GM18502 (cell line): ENCODE data around the gene OGFRL1.
A peak's percentile ranks its signal among the peaks of the same experiment; 100 is the strongest.
"Not testable (repeated sequence)": the region's sequence is repeated elsewhere in the genome, so short reads cannot be mapped to it uniquely, and the experiment has no call there.

Experiments used
- ATAC-seq: cut with Tn5 transposase; IDR thresholded peaks from one replicate; pipeline ENCODE4 v1.9.1; 2021; ENCODE audit warnings: mild to moderate bottlenecking; ENCODE audit not compliant: unreplicated experiment, poor library complexity

OGFRL1 gene

DNA sequence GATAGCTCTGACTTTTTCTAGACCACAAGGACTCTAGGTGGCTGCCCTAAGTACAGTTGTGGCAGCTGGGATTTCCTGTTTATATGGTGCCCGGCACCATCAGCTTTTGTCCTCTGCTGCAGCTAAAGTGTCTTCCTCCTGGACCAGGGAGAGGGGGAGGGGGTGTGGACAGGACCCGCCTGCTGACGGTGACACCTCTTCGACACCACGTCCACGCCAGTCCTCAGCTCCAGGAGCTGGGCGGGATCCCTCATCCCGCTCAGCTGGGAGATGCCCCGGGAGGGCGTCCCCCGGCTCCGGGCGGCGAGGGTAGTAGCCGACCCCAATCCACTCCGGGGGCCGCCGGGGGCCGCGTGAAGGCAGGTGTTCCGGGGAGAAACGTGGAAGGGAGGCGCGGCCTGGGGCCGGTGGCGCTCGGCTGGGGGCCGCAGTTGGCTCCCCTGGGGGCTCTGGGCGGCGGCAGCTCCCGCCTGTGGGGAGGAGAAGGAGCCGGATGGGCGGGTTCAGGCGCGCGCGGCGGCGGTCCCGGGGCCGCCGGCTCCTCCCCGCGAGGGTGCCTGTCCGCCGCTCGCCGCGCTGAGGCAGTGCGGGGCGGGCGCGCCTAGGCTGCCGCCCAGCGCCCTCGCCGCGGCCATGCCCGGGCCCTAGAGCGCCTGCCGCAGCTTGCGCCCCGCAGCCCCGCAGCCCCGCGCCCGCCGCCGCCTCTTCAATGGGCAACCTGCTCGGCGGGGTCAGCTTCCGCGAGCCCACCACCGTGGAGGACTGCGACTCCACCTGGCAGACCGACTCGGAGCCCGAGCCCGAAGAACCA is at the start of gene OGFRL1:
Gene OGFRL1 (plus strand): TSS at position 584 of the 811 bp plus-strand sequence. CDS start 126 bp downstream, at position 710.
- peak; percentile 86 for ATAC-seq

DNA sequence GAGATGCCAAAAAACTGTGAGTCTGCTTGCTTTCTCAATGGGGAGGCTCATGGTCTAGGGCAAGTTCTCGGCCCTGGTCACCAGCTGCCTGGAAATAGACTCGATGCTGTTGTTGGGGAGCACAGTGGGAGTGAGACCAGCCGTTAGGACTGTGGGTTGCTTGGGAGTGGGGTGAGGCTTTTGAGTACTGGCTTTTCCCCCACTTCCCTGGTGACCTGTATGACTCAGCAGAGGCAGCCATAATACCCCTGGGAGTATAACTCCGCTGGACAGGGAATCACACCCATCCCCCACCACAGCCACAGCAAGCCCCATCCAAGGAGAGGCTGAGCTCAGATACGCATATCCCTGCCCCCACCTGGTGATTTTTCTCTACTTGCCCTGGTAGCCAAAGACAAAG is 48.9 kb upstream of the OGFRL1 start:
- ATAC-seq = no peak

DNA sequence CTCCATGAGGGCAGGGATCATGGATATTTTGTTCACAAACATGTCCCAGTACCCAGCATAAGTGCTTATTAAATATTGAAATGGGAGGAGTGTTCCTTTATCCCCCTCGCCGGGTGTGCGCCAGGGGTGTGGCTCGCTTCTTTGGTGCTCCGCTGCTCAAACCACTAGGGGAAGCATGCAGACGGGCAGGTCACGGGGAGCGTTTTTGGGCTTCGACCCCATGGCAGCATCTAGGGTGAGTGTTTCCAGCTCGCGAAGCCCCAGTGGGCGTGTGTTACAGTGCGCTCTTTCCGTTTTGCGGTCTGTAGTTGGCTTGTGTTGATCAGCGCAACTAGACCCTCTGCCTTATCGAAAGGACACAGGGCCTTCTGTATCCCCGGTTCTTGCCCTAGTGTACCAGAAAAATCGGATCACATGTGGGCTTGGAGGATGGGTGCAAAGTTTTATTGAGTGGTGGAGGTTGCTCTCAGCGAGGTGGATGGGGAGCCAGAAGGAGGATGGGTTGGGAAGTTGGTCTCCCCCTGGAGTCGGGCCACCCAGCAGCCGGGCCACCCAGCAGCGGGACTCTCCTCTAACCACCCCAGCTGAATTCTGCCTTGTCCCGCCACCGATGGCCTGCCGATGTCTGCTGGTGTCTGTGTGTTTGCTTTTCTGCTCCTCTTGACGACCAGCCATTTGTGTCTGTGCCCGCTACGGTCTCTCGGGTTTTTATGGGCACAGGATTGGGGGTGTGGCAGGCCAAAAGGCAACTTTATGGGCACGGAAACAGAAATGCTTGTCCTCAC is 43.2 kb upstream of the OGFRL1 start:
- ATAC-seq = no peak

GRCh38 chr6:71246596-71246995 is 42.0 kb upstream of the OGFRL1 start:
- no peak for ATAC-seq

DNA sequence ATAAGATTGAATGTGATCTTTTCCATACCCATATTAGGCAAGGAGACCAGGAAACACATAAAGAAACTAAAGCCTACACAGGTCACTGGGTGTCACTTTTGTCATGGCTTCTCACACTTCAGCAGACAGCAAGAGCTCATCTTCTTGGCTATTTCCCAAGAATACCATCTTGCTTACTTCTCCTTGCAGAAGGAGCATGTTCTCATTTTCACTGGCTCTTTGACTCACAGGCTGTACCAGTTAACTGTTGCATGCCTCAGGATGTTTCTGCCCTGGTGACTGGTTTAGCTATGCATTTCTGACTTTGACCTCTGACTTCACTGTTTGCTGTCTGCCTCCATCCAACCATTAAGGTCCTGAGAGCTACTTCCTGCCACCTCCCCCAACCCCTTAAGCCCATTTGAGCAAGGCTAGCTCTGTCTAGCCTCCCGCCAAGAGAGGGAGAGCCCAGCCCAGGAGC is 40.3 kb upstream of the OGFRL1 start:
- ATAC-seq = peak; percentile 90

DNA sequence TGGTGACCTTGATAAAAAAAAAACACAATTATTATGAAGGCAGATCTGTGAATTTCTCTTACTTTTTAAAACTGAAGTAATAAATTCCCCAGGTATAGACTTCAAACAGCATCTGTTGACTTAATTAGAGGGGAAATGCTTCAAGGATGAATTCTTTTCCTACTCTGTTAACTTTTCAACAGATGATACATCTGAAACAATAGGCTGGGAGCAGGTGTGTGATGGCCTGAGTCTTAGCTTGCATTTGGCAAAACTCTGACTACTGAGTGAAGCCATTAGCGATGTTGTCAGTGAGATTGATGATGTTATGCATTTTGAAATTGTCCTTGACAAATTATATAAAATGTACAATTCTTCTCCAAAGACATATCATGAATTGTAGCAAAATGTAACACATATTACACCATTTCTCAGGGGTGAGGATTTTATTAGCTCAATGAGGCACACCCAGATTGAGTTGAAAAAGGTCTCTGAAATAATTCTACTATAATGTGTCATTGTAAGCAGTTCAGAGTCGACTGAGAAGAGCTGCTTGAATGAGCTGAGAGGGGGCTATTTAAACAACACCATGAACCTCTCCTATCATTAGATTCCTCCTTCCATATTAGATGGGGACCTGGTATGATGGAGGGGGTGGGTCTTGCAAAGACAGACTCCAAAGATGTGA is 39.6 kb upstream of the OGFRL1 start:
- ATAC-seq = no peak

DNA sequence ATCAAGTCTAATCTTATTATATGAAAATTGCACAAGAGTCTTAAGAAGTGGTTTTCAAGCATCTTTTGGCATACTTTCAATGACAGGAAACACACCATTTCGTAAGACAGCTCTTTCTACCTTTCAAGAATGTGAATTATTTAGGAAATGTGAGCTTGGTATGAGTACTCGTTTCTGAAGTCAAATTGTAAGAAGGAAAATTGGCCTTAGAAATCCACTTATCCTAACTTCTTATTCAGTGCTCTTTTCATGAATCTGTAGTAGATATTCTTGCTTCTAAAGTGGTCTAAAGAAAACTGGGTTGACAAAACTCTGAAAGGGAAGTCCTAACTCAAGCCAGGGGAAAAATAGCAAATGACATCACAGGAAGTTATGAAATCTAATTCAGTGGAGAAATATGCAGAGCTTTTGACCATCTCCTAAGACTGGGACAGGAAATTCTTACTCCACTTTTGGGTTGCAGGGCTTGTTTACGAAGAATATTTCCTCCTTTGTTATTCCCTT is 38.5 kb upstream of the OGFRL1 start:
- no peak for ATAC-seq

- no peak for ATAC-seq
Observed at GRCh38 chr6:71252410-71252809, 36.2 kb upstream of the OGFRL1 start.

GRCh38 chr6:71252960-71253359 is 35.7 kb upstream of the OGFRL1 start:
- ATAC-seq = no peak

- no peak for ATAC-seq
Observed at GRCh38 chr6:71254323-71254722, 34.3 kb upstream of the OGFRL1 start.

- no peak for ATAC-seq
Observed at GRCh38 chr6:71258078-71258866, 30.3 kb upstream of the OGFRL1 start.

DNA sequence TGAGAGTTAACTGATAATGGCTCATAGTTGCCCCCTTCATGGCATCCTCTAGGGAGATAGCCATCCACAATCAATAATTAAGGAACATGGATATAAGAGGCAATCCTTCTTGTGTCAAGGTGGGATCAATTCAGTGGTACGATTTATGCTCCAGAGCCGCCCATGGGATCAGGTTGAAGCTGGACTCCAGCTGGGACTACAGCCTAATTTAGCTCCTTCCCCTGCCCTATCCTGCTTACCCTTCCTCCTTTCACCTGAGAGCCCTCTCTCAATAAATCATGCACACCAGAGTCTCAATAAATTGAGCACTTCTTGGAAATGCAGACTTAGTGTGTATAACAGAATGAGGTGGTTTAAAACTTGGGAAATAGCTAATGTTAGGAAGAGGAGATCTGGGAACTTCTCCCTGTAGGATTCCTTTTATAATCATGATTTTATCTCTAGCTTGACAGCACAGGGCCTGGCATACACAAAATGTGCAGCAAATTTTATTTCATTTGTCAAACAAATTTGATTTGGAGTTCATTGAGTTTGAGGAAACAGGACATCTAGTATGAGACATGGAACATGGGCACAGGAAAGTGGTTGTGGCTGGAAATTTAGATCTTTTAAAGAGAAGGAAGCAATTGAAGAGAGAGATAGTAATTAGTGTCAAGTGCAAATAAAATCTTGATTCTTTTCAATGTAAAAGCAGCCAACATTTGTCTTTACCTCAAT is 28.6 kb upstream of the OGFRL1 start:
- no peak for ATAC-seq

GRCh38 chr6:71262914-71263313 is 25.7 kb upstream of the OGFRL1 start:
- ATAC-seq = no peak

- not testable (repeated sequence) for ATAC-seq
Observed at GRCh38 chr6:71266392-71266791, 22.2 kb upstream of the OGFRL1 start.

GRCh38 chr6:71268735-71269437 is 19.7 kb upstream of the OGFRL1 start:
- ATAC-seq = peak; percentile 86

GRCh38 chr6:71277926-71278600 is 10.5 kb upstream of the OGFRL1 start:
- peak; percentile 73 for ATAC-seq

DNA sequence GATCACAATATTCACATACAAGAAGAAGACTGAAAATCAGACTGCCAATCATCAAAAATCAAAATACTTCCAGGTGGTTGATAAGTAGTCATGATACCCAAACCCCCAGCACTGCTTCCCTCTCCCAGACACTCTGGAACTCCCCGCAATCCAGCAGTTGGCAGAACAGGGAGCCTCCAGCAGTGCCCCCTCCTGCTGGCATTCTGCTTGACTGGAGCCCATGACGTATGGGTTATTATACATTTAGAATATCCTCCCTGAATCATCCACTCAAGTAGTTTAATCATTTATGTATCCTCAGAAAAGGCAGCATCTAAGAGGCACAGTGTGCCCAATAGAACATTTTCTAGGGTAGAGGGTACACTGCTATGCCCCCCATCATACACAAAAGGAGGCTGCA is 9.3 kb upstream of the OGFRL1 start:
- ATAC-seq = no peak

- ATAC-seq = no peak
Observed at GRCh38 chr6:71279740-71280139, 8.9 kb upstream of the OGFRL1 start.
